Stimulated activated naive CD4-positive, alpha-beta T cell (primary cell): ENCODE data around the gene DPP6.

Experiments used
- DNase-seq, 6 experiments: peaks; one replicate each; lab custom pipeline; 2025; lab: John Stamatoyannopoulos, UW

DPP6 gene

GRCh38 chr7:154880513-154880912 lies 828.3 kb downstream of the DPP6 start:
- DNase-seq, result no peak

DNA sequence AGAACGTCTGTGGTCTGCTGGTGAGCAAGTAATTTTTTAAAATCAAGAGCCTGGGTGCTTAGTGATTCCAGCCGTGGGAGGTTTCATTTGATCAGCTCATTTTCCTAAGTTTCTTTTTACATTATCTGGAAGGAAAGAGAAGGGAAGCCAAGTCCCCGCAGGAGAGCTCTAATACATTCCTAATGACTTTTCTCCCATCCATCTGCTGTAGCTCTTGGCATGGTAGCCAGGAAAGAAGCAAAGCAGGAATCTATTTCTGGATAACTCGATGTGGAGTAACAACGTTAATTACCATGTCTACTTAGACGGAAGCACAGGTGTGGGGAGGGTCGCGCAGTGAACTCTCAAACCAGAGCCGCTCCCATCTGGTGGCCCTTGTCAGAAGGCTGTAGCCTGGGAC lies 828.8 kb downstream of the DPP6 start:
- no peak for DNase-seq

DNA sequence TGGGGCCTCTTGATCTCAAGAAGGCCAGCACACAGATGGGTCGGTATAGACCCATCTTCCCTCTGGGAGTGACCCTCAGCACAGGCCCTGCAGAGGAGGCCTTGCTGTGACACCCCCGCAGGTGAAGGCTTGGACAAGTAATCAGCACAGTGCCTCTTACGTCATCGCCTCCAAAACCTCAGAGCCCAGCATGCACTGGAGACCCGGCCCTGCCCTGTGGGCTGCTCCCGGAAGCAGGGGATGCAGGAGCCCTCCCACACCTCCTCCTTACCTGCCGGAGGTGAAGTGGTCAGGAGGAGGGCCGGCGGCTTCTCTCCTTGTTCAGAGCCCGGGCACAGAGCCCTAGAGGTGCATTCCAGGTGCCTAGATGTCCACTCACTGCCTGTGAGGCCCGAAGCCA lies 829.3 kb downstream of the DPP6 start:
- DNase-seq, result no peak

GRCh38 chr7:154882931-154883474 lies 830.8 kb downstream of the DPP6 start:
- DNase-seq, result no peak

GRCh38 chr7:154884348-154884920 lies 832.2 kb downstream of the DPP6 start:
- DNase-seq, result no peak

DNA sequence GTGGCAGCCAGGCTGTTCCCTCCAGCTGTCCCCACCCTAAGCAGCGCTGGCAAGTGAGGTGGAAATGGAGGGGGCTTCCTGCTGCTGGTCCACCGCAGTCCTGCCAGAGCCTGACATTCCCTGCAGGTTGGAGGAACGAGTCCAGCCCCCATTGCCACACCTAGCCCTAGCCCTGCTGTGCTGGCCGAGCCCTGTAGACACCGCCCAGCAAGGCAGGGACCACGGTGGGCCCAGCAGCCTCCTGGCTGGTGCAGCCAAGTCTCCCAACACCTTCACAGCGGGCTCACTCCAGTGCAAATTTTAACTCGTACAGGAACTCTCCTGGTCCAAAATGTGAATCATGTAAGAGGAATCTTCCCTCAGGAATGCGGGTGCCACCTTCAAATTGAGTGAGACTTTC lies 834.4 kb downstream of the DPP6 start:
- no peak for DNase-seq

GRCh38 chr7:154888690-154889089 lies 836.5 kb downstream of the DPP6 start:
- DNase-seq, result no peak

DNA sequence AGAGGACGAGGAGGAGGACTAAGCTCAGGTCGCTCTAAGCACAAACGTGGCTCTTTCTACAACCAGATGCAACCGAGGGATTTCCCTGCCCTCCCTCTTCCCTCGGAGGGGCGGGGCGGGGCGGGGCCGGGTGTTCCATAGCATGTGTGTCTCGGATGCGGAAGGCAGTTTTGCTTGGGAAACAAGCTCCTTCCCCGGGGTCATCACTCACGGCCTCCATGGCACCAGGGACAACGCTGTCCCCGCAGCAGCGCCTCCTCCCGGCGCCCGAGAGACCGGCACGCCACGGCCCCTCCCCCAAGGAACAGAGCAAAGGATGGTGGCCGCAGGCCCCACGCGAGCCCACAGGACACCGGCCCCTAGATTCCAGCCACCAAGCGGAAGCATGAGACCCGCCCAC lies 840.3 kb downstream of the DPP6 start:
- no peak for DNase-seq

DNA sequence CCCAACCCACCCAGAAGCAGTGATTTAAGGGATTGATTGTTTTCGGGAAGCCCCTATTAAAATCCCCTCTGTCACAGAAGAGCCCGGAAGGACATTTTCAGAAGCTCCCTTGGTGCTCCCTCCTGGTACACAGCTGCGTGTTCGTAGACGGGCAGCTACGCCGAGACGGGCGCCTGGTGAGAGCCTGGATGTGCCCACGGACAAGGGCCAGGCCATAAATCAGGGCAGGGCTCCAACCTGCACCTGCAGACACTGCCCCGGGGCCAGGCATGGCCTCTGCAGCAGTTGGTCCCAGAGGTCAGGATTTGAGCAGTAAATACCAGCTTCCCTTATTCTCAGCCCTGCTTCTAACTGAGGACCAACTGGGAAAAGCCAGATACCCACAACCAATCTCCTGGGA lies 843.9 kb downstream of the DPP6 start:
- DNase-seq, result no peak

DNA sequence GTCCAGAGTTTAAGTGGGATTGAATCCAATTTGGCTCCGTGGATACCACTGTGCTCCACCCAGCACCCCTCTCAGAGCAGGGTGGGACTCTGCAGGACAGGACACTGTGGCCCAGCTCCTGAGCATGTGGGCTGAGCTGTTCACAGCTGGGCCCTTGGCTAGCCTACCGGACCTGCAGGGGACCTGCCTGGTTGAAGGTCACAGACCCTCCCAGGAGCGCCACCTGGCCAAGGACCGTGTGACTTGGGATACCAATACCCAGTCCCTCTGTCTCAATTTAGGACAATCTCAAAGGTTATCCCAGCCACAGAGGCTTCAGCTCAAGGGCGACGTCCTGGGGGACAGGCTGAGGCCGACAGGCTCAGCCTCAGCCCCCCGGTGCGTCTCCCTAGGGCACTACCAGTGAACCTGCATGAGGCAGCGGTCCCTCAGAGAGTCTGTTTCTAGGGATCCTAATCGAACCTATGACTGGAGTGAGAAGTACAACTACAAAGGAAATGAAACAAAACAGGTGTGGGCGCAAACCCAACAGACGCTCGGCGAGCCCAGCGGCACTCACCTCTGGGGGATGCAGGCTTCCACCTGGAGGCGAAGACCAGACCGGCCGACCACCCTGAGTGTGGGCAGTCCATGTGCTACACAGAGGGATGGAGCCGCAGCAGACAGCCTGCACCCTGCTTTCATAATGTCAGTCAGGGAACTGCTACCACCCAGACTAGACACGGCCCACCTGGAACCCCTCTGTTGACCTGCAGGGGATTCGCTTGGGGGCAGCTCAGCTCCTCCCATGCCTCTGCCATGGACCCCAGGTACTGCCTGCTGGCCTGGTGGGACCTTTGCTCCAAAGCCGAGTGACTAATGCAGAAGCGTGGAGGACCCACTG lies 847.0 kb downstream of the DPP6 start:
- DNase-seq, result no peak

GRCh38 chr7:154899862-154900261 lies 847.7 kb downstream of the DPP6 start:
- DNase-seq, result no peak

DNA sequence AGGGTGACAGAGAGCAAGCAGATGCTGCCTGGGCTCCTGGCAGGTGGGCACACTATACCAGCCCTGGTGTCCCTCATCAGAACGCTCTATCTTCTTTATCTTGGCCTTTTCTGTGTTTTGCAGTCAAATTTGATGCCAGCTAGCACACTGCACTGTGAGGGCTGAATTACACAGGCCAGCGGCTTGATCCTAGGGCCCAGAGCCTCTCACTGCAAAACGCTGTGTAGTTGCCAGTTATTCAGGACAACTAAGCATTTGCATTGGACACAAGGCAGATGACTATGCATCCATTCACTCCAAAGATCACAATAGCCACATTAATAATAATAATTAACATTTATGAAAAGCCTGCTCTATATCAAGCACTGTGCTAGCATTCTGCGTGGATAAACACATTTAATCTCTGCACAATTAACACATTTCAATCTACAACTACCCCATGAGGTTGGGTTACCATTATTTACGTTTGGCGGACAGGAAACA lies 850.4 kb downstream of the DPP6 start:
- no peak for DNase-seq

DNA sequence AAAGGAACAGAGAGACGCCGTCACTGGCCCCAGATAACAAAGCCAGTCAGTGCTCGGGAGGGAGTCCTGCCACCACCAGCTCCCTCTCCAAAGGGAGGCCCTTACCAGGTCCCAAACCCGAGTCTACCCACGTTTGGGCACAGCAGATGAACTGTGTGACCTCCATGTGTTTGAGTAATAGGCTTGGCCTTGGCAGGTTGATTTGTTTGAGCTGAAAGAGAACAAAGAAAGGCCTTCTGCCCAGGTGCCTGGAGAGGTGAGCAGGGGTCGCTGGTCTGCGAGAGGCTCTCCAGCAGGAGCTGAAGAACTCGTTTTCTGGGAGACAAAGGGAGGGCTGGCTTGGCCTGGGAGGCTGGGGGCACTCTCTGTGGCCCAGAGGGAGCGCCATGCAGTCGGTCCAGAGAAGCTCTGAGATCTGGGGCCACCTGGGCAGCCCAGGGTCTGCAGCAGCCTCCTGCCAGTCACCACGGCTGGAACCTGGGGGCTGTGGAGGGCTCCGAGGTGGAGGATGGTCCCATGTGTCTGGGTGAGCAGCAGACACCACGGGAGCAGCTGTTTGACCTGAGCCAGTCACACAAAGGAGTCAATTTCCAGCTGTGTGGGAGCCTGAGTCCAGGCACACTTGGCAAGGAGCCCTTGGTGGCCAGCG lies 851.0 kb downstream of the DPP6 start:
- DNase-seq, result no peak

GRCh38 chr7:154905146-154905545 lies 852.9 kb downstream of the DPP6 start:
- DNase-seq, result no peak

GRCh38 chr7:154905615-154906014 lies 853.4 kb downstream of the DPP6 start:
- DNase-seq, result no peak

DNA sequence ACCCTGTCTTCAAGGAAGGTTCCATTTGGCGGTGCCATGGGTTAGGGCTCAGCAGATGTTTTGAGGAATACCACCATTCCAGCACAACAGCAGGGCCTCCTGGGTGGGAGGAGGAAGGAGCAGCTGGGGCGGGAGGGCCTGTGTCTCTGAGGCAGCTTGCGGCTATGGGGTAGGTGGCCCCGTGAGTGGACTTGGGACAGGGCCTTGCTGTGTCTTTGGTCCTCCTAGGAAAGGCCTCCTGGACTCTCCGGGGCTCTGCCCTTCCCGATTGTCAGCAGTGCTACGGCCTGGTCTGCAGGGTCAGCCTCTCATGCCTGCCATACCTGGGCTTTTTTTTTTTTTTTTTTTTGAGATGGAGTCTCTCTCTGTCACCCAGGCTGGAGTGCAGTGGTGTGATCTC lies 854.0 kb downstream of the DPP6 start:
- no peak for DNase-seq

GRCh38 chr7:154906736-154907355 lies 854.6 kb downstream of the DPP6 start:
- DNase-seq, result no peak

DNA sequence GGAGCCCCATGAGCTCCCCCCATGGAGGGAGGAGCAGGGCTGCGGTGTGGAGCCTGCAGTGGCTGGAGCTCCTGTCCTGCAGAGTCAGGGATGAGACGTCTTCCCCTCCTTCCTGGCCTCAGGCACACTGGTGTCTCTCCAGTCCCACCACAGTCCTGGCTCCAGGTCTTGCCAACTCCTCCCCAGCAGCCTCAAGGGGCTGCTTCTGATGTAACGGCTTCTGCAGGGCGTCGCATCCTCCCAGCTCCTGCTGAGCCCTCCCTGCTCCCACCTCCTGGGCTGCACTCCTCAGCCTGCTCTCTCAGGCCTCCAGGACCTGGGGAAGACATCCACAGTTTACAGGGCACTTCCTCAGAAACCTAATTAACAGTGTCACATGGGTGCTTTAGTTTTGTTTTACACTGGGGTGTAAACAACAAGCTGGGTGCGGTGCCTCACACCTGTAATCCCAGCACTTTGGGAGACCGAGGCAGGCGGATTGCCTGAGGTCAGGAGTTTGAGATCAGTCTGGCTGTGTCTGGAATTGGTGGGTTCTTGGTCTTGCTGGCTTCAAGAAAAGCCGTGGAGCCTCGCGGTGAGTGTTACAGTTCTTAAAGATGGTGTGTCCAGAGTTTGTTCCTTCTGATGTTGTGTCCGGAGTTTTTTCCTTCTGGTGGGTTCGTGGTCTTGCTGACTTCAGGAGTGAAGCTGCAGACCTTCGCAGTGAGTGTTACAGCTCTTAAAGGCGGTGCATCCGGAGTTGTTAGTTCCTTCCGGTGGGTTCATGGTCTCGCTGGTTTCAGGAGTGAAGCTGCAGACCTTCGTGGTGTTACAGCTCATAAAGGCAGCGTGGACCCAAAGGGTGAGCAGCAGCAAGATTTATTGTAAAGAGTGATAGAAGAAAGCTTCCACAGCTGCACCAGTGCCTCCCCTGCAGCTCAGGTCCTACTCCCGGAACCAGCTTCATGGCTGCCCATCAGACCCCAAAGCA lies 855.7 kb downstream of the DPP6 start:
- DNase-seq, result no peak

GRCh38 chr7:154909241-154910105 lies 857.3 kb downstream of the DPP6 start:
- DNase-seq, result no peak

DNA sequence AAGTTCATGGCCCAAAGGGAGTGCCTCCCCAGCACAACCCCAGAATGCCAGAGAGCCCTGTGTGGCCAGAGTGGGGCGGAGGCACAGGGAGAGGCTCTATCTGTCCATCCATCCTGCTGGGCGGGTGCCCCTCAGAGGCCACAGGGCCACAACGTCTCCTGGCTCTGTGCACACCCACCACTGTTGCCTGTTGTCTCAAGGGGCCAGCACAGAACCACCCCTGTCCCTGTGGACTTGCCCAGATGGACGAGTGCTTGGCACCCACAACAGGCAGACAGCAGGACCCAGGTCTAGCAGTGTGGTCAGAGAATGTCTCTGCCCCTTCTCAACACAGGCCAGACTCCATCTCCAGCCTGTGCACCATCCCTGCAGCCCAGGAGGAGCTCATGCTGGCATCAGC lies 857.9 kb downstream of the DPP6 start:
- DNase-seq, result no peak
